AG04449 (cell line): ENCODE data around the gene NLN.
"Not testable (repeated sequence)": the region's sequence is repeated elsewhere in the genome, so short reads cannot be mapped to it uniquely, and the experiment has no call there.

Source experiments
- CTCF ChIA-PET: fragments of 350-600 bp; formaldehyde crosslinking; extraction: SDS; loops from one replicate; lab custom pipeline; 2021; ENCODE audit warnings: antibody characterized with exemption; lab: Yijun Ruan, JAX
- POLR2A ChIA-PET: fragments of 400-600, 350-600 bp; formaldehyde crosslinking; extraction: SDS; loops from one replicate; lab custom pipeline; 2020; ENCODE audit warnings: antibody characterized with exemption, inconsistent platforms; lab: Yijun Ruan, JAX
- DNase-seq: peaks from one replicate; pipeline ENCODE4 v3.0.0-alpha.2; 2010; ENCODE audit warnings: low read depth, low spot score
- H3K4me3 ChIP-seq: 2 replicates; pipeline ENCODE4 v1.5.1; 2011; ENCODE audit warnings: low read depth, mild to moderate bottlenecking, control low read depth, low read length
- CTCF ChIP-seq: IDR thresholded peaks from one replicate; pipeline ENCODE4 v1.5.1; 2011; ENCODE audit warnings: mild to moderate bottlenecking, moderate library complexity, low read length, control low read depth, inconsistent platforms; ENCODE audit not compliant: insufficient read depth; ENCODE audit errors: missing control alignments

The NLN gene

GRCh38 chr5:65774346-65774745 lies 52.3 kb downstream of the NLN start:
- POLR2A ChIA-PET, result no interaction called here

GRCh38 chr5:65775476-65775875 lies 53.5 kb downstream of the NLN start:
- TF ChIP-seq CTCF, result no peak
- DNase-seq, result no peak
- ChIA-PET POLR2A (no interaction called here), CTCF (no interaction called here)
- no peak overlapping the region for H3K4me3 ChIP-seq

More at GRCh38 chr5:65774346-65774745, 52.3 kb downstream of the NLN start:
- CTCF ChIA-PET, result interaction anchor here (1.0 kb wide), 1 partner anchor 32 kb away, joined by 3 read pairs; no protein-coding TSS in a partner anchor
- H3K4me3 ChIP-seq, result no peak overlapping the region
- TF ChIP-seq CTCF, result no peak
- peak; percentile 85 for DNase-seq

- TF ChIP-seq CTCF, result no peak
- DNase-seq, result peak; percentile 17
- CTCF ChIA-PET, result no interaction called here
- POLR2A ChIA-PET, result no interaction called here
- no peak overlapping the region for H3K4me3 ChIP-seq
Measured at GRCh38 chr5:65776441-65777141, 54.6 kb downstream of the NLN start.

GRCh38 chr5:65778126-65778525 lies 56.1 kb downstream of the NLN start:
- POLR2A ChIA-PET, result no interaction called here
- H3K4me3 ChIP-seq, result no peak overlapping the region
- TF ChIP-seq CTCF, result no peak
- CTCF ChIA-PET, result no interaction called here
- DNase-seq, result no peak

GRCh38 chr5:65779643-65780042 lies 57.6 kb downstream of the NLN start:
- ChIA-PET CTCF (no interaction called here), POLR2A (no interaction called here)
- no peak for DNase-seq
- H3K4me3 ChIP-seq, result no peak overlapping the region
- no peak for TF ChIP-seq CTCF

GRCh38 chr5:65788296-65788695 lies 66.3 kb downstream of the NLN start:
- DNase-seq, CTCF ChIA-PET, POLR2A ChIA-PET, H3K4me3 ChIP-seq: not testable (repeated sequence)
